Measurements from ENCODE around the gene BAZ2A. TPM values are rescaled to one million over a fixed set of nuclear protein-coding genes. Genes with fewer than 3 reads are reported as not detected.

Gene BAZ2A
- total RNA-seq, 2 donors from 2014 or later = 38.6 to 42.7 TPM

DNA sequence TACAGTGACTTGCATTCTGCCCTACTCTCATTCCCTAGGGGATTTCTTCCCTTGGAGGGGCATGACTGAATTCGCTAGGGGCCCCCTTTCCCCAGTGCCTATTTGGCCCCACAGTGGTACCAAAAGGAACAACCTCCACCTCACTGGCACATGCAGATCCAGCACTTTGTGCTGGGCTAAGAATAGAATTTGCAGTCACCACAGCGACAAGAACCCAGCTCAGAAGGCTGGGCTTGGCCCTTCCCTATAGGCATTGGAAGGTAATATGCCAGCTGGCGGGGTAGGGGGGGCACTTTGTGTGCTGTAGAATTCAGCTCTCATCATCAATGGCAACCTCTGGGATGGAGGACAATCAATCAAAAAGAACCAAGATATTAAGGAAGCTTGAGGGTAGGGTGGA, 13.9 kb downstream of the BAZ2A start:
- DNase-seq (ENCODE audit: low spot score) = no peak
- Histone ChIP-seq H3K36me3 (peaks cover 70% of the 10 kb centered on the region), H3K4me1 (peaks cover 0 to 27% of the 10 kb centered on the region in 2 donors), H3K27me3 (no peaks in the 10 kb centered on the region), H3K9me3 (no peaks in the 10 kb centered on the region), H3K4me3 (no peak overlapping the region), H3K27ac (peak overlapping the region; percentile 11 to 43)
- TF ChIP-seq, protein P1, sequence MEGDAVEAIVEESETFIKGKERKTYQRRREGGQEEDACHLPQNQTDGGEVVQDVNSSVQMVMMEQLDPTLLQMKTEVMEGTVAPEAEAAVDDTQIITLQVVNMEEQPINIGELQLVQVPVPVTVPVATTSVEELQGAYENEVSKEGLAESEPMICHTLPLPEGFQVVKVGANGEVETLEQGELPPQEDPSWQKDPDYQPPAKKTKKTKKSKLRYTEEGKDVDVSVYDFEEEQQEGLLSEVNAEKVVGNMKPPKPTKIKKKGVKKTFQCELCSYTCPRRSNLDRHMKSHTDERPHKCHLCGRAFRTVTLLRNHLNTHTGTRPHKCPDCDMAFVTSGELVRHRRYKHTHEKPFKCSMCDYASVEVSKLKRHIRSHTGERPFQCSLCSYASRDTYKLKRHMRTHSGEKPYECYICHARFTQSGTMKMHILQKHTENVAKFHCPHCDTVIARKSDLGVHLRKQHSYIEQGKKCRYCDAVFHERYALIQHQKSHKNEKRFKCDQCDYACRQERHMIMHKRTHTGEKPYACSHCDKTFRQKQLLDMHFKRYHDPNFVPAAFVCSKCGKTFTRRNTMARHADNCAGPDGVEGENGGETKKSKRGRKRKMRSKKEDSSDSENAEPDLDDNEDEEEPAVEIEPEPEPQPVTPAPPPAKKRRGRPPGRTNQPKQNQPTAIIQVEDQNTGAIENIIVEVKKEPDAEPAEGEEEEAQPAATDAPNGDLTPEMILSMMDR (IDR thresholded peaks at IDR 0.05) = no peak

- Histone ChIP-seq H3K4me3 (no peak overlapping the region), H3K9me3 (no peaks in the 10 kb centered on the region), H3K4me1 (peaks cover 0 to 27% of the 10 kb centered on the region in 2 donors), H3K27me3 (no peaks in the 10 kb centered on the region), H3K27ac (no peak overlapping the region), H3K36me3 (peaks cover 86% of the 10 kb centered on the region)
- no peak for DNase-seq (ENCODE audit: low spot score)
- TF ChIP-seq, protein P1 (IDR thresholded peaks at IDR 0.05) = no peak
Observed at GRCh38 chr12:56614627-56615026, 15.5 kb downstream of the BAZ2A start.

DNA sequence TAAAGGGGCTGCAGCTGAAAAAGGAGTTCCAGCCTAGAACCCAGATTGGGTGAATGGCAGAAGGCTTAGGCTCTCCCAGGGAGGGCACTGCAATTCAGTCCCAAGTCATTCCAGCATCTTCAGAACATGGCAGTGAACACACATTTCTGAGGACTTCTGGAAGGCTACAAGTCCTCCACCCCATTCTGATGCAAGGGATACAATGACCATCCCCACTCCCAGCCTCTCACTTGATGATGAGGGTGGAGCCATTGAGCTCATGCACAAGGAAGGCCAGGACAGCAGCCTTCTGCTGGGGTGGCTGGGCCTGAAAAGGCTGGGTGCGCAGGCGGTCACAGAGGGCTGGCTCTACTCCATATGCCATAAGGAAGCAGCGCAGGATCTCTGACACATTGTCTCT, 25.8 kb downstream of the BAZ2A start:
- no peak for DNase-seq (ENCODE audit: low spot score)
- no peaks in the 10 kb centered on the region for H3K27me3 ChIP-seq
- H3K4me1 ChIP-seq = no peaks in the 10 kb centered on the region
- H3K27ac ChIP-seq = no peak overlapping the region
- H3K36me3 ChIP-seq = peaks cover 100% of the 10 kb centered on the region
- H3K9me3 ChIP-seq = no peaks in the 10 kb centered on the region
- TF ChIP-seq, protein P1 (IDR thresholded peaks at IDR 0.05) = no peak
- no peak overlapping the region for H3K4me3 ChIP-seq

GRCh38 chr12:56602239-56602638, 27.9 kb downstream of the BAZ2A start:
- H3K4me1 ChIP-seq = no peaks in the 10 kb centered on the region
- no peaks in the 10 kb centered on the region for H3K27me3 ChIP-seq
- H3K27ac ChIP-seq = no peak overlapping the region
- peaks cover 98% of the 10 kb centered on the region for H3K36me3 ChIP-seq
- no peaks in the 10 kb centered on the region for H3K9me3 ChIP-seq
- no peak overlapping the region for H3K4me3 ChIP-seq
- TF ChIP-seq, protein P1 (IDR thresholded peaks at IDR 0.05) = no peak
- DNase-seq (ENCODE audit: low spot score) = no peak

- H3K27ac ChIP-seq = no peak overlapping the region
- peaks cover 90% of the 10 kb centered on the region for H3K36me3 ChIP-seq
- DNase-seq (ENCODE audit: low spot score) = no peak
- no peak overlapping the region for H3K4me3 ChIP-seq
- H3K27me3 ChIP-seq = no peaks in the 10 kb centered on the region
- H3K4me1 ChIP-seq = no peaks in the 10 kb centered on the region
- H3K9me3 ChIP-seq = no peaks in the 10 kb centered on the region
- TF ChIP-seq, protein P1 (IDR thresholded peaks at IDR 0.05) = no peak
Observed at GRCh38 chr12:56601503-56601902, 28.6 kb downstream of the BAZ2A start.

DNA sequence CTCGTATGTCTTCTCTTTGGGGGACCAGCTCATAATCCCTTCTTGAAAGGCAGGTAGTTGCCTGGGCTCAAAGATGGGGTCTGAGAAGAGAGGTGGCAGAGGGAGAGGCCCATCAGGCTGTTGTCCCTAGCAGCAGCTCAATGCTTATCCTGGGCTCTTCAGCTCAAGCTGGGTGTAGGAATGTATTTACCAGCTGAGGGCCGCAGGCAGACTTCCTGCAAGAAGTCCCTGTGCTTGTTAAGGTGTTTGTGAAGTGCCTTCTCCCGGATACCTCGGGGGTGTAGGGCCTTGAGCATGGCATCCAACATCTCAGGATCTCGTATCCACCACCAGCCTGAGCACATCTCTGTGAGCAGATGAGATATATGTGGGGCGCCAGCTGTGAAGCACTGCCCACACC, 29.4 kb downstream of the BAZ2A start:
- TF ChIP-seq, protein P1 (IDR thresholded peaks at IDR 0.05) = no peak
- H3K9me3 ChIP-seq = no peaks in the 10 kb centered on the region
- H3K27me3 ChIP-seq = no peaks in the 10 kb centered on the region
- DNase-seq (ENCODE audit: low spot score) = no peak
- no peak overlapping the region for H3K4me3 ChIP-seq
- H3K36me3 ChIP-seq = peaks cover 83% of the 10 kb centered on the region
- H3K27ac ChIP-seq = no peak overlapping the region
- H3K4me1 ChIP-seq = no peaks in the 10 kb centered on the region
